HCT116 (cell line): ENCODE data around the gene SLC9A7. TPM values are rescaled to one million over a fixed set of nuclear protein-coding genes. Genes with fewer than 3 reads are reported as not detected.

Experiments
- ATAC-seq: fragments of 200-7000 bp; cut with Tn5 transposase; 2 replicates; pipeline ENCODE4 v1.9.1; 2020; ENCODE audit warnings: mild to moderate bottlenecking, moderate library complexity
- BruUV-seq: library from RNA; stranded (reverse); fragments of 400-500 nt; replicated peaks from 2 replicates; lab custom pipeline; 2021; lab: Mats Ljungman, UMichigan
- CTCF ChIA-PET: fragments of 300-600 bp; sonication (Branson Sonifier 250); formaldehyde crosslinking; loops from one replicate; lab custom pipeline; 2021; ENCODE audit warnings: antibody characterized with exemption; lab: Charles Lee
- POLR2A ChIA-PET: fragments of 300-600, 350-600 bp; sonication (Branson Sonifier 250); formaldehyde crosslinking; loops from one replicate; lab custom pipeline; 2021; ENCODE audit warnings: antibody characterized with exemption; lab: Charles Lee
- RAD21 ChIA-PET, 2 experiments: fragments of 300-600 bp; sonication (Branson Sonifier 250); formaldehyde crosslinking; loops; one replicate each; lab custom pipeline; 2023; ENCODE audit warnings: low total read pairs in 2 of 2; ENCODE audit not compliant: uncharacterized antibody in 2 of 2, unreplicated experiment in 2 of 2, low non-redundant PET in 1 of 2; lab: Charles Lee
- DNase-seq: peaks from one replicate; pipeline ENCODE4 v3.0.0-alpha.2; 2010; ENCODE audit warnings: low read depth, low spot score
- H2AFZ ChIP-seq: fragments of 200-600 bp; shearing (Covaris generic), sonication (generic); 2 replicates; pipeline ENCODE4 v1.6.1; 2017; ENCODE audit warnings: low read depth, mixed run types, mixed read lengths, antibody characterized with exemption, low read length; ENCODE audit not compliant: poor library complexity, severe bottlenecking
- H3K27ac ChIP-seq: 2 replicates; pipeline ENCODE4 v1.5.1; 2012; ENCODE audit warnings: low read depth, low read length
- H3K27me3 ChIP-seq: fragments of 200-600 bp; sonication (generic); 2 replicates; pipeline ENCODE4 v1.6.1; 2016; ENCODE audit warnings: mixed run types, low read length, mixed read lengths; ENCODE audit not compliant: insufficient read depth
- H3K36me3 ChIP-seq, 2 experiments: fragments of 200-500 bp in 1 of 2; fragments of 200-600 bp in 1 of 2; sonication (Bioruptor generic) in 1 of 2; sonication (generic) in 1 of 2; 2 replicates each; pipeline versions ENCODE4 v1.5.1 to v1.6.1; 2014 to 2016; ENCODE audit warnings: low read length in 2 of 2, inconsistent platforms in 1 of 2, mixed read lengths in 1 of 2, mixed run types in 1 of 2; ENCODE audit not compliant: insufficient read depth in 2 of 2, control insufficient read depth in 1 of 2
- H3K4me1 ChIP-seq, 2 experiments: fragments of 200-600 bp in 1 of 2; sonication (generic) in 1 of 2; 2 replicates each; pipeline versions ENCODE4 v1.5.1 to v1.6.1; 2012 to 2017; ENCODE audit warnings: low read length in 2 of 2, inconsistent platforms in 1 of 2, mild to moderate bottlenecking in 1 of 2, mixed read lengths in 1 of 2, mixed run types in 1 of 2, moderate library complexity in 1 of 2; ENCODE audit not compliant: insufficient read depth in 2 of 2, control insufficient read depth in 1 of 2
- H3K4me2 ChIP-seq: fragments of 200-600 bp; sonication (generic); 2 replicates; pipeline ENCODE4 v1.6.1; 2017; ENCODE audit warnings: mixed run types, low read length, mixed read lengths
- H3K4me3 ChIP-seq, 2 experiments: fragments of 200-600 bp in 1 of 2; sonication (generic) in 1 of 2; replicated peaks in 1 of 2; 2 replicates each; pipeline ENCODE4 v1.5.1; 2011 to 2016; ENCODE audit warnings: low read length in 2 of 2, control low read depth in 1 of 2, low read depth in 1 of 2, mild to moderate bottlenecking in 1 of 2, mixed read lengths in 1 of 2, mixed run types in 1 of 2
- H3K79me2 ChIP-seq: fragments of 200-600 bp; sonication (generic); 2 replicates; pipeline ENCODE4 v1.6.1; 2017; ENCODE audit warnings: mild to moderate bottlenecking, mixed run types, low read length, moderate library complexity, mixed read lengths; ENCODE audit not compliant: insufficient read depth
- H3K9ac ChIP-seq: fragments of 200-600 bp; sonication (generic); 2 replicates; pipeline ENCODE4 v1.6.1; 2016; ENCODE audit warnings: low read length, mixed read lengths
- H3K9me2 ChIP-seq: fragments of 200-600 bp; sonication (generic), shearing (Covaris generic); 2 replicates; pipeline ENCODE4 v1.6.1; 2017; ENCODE audit warnings: mixed run types, mild to moderate bottlenecking, moderate library complexity; ENCODE audit not compliant: insufficient read depth
- H3K9me3 ChIP-seq, 2 experiments: fragments of 200-500 bp in 1 of 2; fragments of 200-600 bp in 1 of 2; sonication (Bioruptor generic) in 1 of 2; sonication (generic) in 1 of 2; 2 replicates each; pipeline ENCODE4 v1.6.1; 2014 to 2017; ENCODE audit warnings: low read length in 2 of 2, mixed read lengths in 2 of 2, inconsistent platforms in 1 of 2, low read depth in 1 of 2, mild to moderate bottlenecking in 1 of 2, mixed run types in 1 of 2, moderate library complexity in 1 of 2; ENCODE audit not compliant: control insufficient read depth in 1 of 2, insufficient read depth in 1 of 2
- H4K20me1 ChIP-seq: fragments of 200-600 bp; sonication (generic), shearing (Covaris generic); 2 replicates; pipeline ENCODE4 v1.6.1; 2017; ENCODE audit warnings: mixed run types, mild to moderate bottlenecking, moderate library complexity; ENCODE audit not compliant: insufficient read depth
- CBX3 ChIP-seq: IDR thresholded peaks from 2 replicates; pipeline ENCODE4 v1.6.1; 2012; ENCODE audit warnings: low read depth
- EGR1 ChIP-seq: IDR thresholded peaks from 2 replicates; pipeline ENCODE4 v1.6.1; 2012; ENCODE audit warnings: low read depth
- ELF1 ChIP-seq: IDR thresholded peaks from 2 replicates; pipeline ENCODE4 v1.6.1; 2012; ENCODE audit warnings: low read depth, borderline replicate concordance
- JUND ChIP-seq: IDR thresholded peaks from 2 replicates; pipeline ENCODE4 v1.6.1; 2012
- POLR2A ChIP-seq: IDR thresholded peaks from 2 replicates; pipeline ENCODE4 v1.7.0; 2011; ENCODE audit warnings: borderline replicate concordance; ENCODE audit not compliant: insufficient read depth, insufficient read length; ENCODE audit errors: extremely low read depth
- POLR2AphosphoS5 ChIP-seq: IDR thresholded peaks from 2 replicates; pipeline ENCODE4 v1.6.1; 2011; ENCODE audit warnings: mild to moderate bottlenecking, low read depth, low read length, moderate library complexity
- RAD21 ChIP-seq: IDR thresholded peaks from 2 replicates; pipeline ENCODE4 v1.6.1; 2012; ENCODE audit warnings: low read depth, mild to moderate bottlenecking
- REST ChIP-seq: IDR thresholded peaks from 2 replicates; pipeline ENCODE4 v1.6.1; 2012; ENCODE audit warnings: low read depth
- SIN3A ChIP-seq: IDR thresholded peaks from 2 replicates; pipeline ENCODE4 v1.6.1; 2012; ENCODE audit warnings: low read depth
- SP1 ChIP-seq: IDR thresholded peaks from 2 replicates; pipeline ENCODE4 v1.6.1; 2012; ENCODE audit warnings: low read depth
- SRF ChIP-seq: IDR thresholded peaks from 2 replicates; pipeline ENCODE4 v1.6.1; 2012; ENCODE audit warnings: low read depth
- TCF7L2 ChIP-seq: IDR thresholded peaks from 2 replicates; pipeline ENCODE4 v1.7.0; 2011; ENCODE audit warnings: borderline replicate concordance, inconsistent platforms; ENCODE audit not compliant: insufficient read depth, insufficient read length; ENCODE audit errors: extremely low read depth
- ZFX ChIP-seq: fragments of 450-650 bp; IDR thresholded peaks from 2 replicates; pipeline ENCODE4 v1.6.1; 2017
- intact Hi-C: fragments of 100-400 bp; cut with micrococcal nuclease; formaldehyde crosslinking; loops from 2 replicates; pipeline ENCODE4 v1.10.0; 2022
- total RNA-seq: library from RNA; stranded (reverse); gene quantifications from one replicate; pipeline ENCODE4 v1.2.1, GENCODE V29; 2021; ENCODE audit not compliant: unreplicated experiment
- TF ChIP-seq, protein P1 (sequence below): IDR thresholded peaks from 2 replicates; pipeline ENCODE4 v1.6.1; 2012
- TF ChIP-seq, protein P2 (sequence below): IDR thresholded peaks from 2 replicates; pipeline ENCODE4 v1.6.1; 2012

The SLC9A7 gene
- total RNA-seq, 1 experiment from 2014 or later: 18.6 TPM

DNA sequence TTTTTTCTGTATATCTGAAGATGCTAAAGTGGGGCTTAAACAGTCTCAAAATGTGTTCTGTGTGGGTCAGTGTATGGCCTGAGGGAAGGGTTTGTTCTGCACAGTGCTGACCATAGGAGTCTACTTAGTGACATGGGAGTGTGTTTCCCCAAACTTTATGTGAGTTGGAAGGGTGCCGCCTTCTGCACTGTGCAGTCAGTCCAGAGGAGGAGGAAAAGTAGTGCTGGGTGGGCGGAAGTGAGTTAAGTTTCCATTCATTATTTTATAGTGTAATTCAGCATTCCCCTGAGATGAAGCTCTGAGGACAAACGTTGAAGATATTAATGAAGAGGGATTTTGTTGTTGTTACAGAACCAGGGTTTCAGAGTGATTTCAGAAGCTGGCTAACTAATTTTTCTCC is 182.5 kb downstream of the SLC9A7 start:
- Histone ChIP-seq H3K9me3 (no peaks in the 10 kb centered on the region), H3K27me3 (no peaks in the 10 kb centered on the region), H3K4me2 (0 out of 2 replicates have a peak overlapping the region, but pooled peaks have one; percentile 19), H3K9me2 (no peaks in the 10 kb centered on the region), H3K9ac (no peak overlapping the region), H3K4me3 (no peak overlapping the region), H3K36me3 (no peaks in the 10 kb centered on the region), H3K79me2 (peaks cover 13% of the 10 kb centered on the region), H3K27ac (no peak overlapping the region), H2AFZ (no peak overlapping the region), H3K4me1 (peaks cover 9 to 40% of the 10 kb centered on the region in 2 experiments), H4K20me1 (no peaks in the 10 kb centered on the region)
- no TSS peak for BruUV-seq
- ATAC-seq: no peak
- DNase-seq: no peak
- intact Hi-C loops: no loop called here
- POLR2A ChIA-PET: interaction anchor here (0.8 kb wide), 1 partner anchor 801 kb away, joined by 3 read pairs; no protein-coding TSS in a partner anchor
- TF ChIP-seq ZFX (no peak), JUND (no peak), ELF1 (no peak), SRF (no peak), SIN3A (no peak), CBX3 (no peak), POLR2AphosphoS5 (no peak), TCF7L2 (no peak), POLR2A (no peak), EGR1 (no peak), SP1 (no peak), REST (no peak), RAD21 (no peak)
- TF ChIP-seq, protein P1, sequence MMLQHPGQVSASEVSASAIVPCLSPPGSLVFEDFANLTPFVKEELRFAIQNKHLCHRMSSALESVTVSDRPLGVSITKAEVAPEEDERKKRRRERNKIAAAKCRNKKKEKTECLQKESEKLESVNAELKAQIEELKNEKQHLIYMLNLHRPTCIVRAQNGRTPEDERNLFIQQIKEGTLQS: no peak
- TF ChIP-seq, protein P2, sequence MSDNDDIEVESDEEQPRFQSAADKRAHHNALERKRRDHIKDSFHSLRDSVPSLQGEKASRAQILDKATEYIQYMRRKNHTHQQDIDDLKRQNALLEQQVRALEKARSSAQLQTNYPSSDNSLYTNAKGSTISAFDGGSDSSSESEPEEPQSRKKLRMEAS: no peak
- RAD21 ChIA-PET: no interaction called here
- CTCF ChIA-PET: no interaction called here
